Kidney epithelial cell (primary cell): ENCODE measurements around the gene MAP4K5. TPM values are rescaled to one million over a fixed set of nuclear protein-coding genes. Genes with fewer than 3 reads are reported as not detected.

Experiments used
- DNase-seq: peaks from one replicate; pipeline ENCODE4 v3.0.0-alpha.2; 2010; ENCODE audit warnings: low read depth
- H3K27me3 ChIP-seq: 2 replicates; pipeline ENCODE4 v1.6.0; 2011; ENCODE audit warnings: low read length; ENCODE audit not compliant: control insufficient read depth, insufficient read depth
- H3K36me3 ChIP-seq: 2 replicates; pipeline ENCODE4 v1.5.1; 2011; ENCODE audit warnings: low read length; ENCODE audit not compliant: control insufficient read depth, insufficient read depth
- H3K4me3 ChIP-seq: 2 replicates; pipeline ENCODE4 v1.5.1; 2011; ENCODE audit warnings: low read depth, mild to moderate bottlenecking, control low read depth, low read length
- total RNA-seq: library from RNA; depleted of rRNA; stranded (reverse); fragments of >200 nt; gene quantifications from 2 replicates; pipeline ENCODE4 v1.2.3, GENCODE V29; 2015
- TF ChIP-seq, protein P1 (sequence below): IDR thresholded peaks from 2 replicates; pipeline ENCODE4 v1.5.1; 2011; ENCODE audit warnings: mild to moderate bottlenecking, moderate library complexity, low read length, control low read depth, inconsistent platforms; ENCODE audit not compliant: insufficient read depth, poor library complexity, severe bottlenecking

The MAP4K5 gene
- total RNA-seq, 1 donor from 2014 or later, result 131 TPM

DNA sequence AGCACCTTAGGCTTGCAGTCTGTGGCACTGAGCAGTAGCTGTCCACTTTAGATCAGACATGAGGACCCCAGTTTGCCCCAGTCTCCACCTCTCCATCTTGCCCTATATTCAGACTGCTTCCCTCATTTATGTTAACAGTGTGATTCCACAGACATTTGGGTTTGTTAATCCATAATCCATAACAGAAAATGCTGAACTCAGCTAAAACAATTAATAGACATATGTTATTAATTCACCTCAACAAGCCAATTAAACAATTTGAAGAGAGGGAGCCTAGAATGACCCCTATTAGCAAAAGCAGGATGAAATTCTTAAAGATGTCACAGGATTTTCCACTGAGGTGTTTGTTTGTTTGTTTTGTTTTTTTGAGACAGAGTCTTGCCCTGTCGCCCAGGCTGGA, 144.8 kb downstream of the MAP4K5 start:
- TF ChIP-seq, protein P1, sequence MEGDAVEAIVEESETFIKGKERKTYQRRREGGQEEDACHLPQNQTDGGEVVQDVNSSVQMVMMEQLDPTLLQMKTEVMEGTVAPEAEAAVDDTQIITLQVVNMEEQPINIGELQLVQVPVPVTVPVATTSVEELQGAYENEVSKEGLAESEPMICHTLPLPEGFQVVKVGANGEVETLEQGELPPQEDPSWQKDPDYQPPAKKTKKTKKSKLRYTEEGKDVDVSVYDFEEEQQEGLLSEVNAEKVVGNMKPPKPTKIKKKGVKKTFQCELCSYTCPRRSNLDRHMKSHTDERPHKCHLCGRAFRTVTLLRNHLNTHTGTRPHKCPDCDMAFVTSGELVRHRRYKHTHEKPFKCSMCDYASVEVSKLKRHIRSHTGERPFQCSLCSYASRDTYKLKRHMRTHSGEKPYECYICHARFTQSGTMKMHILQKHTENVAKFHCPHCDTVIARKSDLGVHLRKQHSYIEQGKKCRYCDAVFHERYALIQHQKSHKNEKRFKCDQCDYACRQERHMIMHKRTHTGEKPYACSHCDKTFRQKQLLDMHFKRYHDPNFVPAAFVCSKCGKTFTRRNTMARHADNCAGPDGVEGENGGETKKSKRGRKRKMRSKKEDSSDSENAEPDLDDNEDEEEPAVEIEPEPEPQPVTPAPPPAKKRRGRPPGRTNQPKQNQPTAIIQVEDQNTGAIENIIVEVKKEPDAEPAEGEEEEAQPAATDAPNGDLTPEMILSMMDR, result no peak
- no peak overlapping the region for H3K4me3 ChIP-seq
- no peaks in the 10 kb centered on the region for H3K27me3 ChIP-seq
- no peaks in the 10 kb centered on the region for H3K36me3 ChIP-seq
- no peak for DNase-seq

DNA sequence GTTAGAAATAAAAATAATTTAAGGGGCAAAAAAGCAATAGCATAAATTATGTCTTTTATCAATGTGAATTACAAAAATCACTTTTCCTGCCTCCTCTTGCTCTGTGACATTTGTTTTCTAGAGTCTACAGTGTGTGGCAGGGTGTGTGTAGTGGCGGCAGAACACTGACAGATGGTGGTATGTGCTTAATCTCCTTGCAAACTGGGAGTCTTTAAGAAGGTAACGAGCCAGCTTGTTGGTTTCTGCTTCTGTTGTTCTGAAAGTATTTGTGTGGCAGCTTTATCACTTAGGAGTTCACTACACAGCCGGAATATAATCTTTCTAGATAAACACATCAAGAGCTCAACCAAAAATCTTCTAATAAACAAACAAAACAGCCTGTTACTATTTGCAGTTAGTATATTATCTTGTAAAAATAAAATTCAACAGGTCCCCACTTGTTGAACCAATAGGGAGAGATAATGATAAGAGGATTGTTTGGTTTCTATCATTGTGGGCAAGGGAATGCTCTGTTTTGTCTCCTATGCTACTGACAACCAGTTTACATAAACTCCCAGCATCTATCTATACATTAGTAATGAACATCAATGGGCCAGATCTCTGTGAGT, 148.6 kb downstream of the MAP4K5 start:
- DNase-seq, result no peak
- Histone ChIP-seq H3K27me3 (no peaks in the 10 kb centered on the region), H3K4me3 (no peak overlapping the region), H3K36me3 (no peaks in the 10 kb centered on the region)
- TF ChIP-seq, protein P1, result no peak

DNA sequence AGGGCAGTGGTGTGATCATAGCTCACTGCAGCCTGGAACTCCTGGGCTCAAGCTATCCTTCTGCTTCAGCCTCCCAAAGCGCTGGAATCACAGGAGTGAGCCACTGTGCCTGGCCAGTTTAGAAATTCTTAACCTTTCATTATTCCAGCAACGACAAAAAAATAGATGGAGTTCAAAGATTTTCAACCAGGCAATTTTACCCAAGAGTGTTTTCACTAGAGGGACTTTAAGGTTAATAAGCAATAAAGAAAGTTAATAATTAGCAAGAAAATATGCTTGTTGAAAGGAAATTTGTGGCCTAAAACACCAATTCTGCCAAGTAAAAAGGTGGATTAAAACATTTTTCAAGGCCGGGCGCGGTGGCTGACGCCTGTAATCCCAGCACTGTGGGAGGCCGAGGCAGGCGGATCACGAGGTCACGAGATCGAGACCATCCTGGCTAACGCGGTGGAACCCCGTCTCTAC, 150.5 kb downstream of the MAP4K5 start:
- peaks cover 1% of the 10 kb centered on the region for H3K36me3 ChIP-seq
- H3K27me3 ChIP-seq, result no peaks in the 10 kb centered on the region
- no peak overlapping the region for H3K4me3 ChIP-seq
- TF ChIP-seq, protein P1, result no peak
- DNase-seq, result peak; percentile 41

DNA sequence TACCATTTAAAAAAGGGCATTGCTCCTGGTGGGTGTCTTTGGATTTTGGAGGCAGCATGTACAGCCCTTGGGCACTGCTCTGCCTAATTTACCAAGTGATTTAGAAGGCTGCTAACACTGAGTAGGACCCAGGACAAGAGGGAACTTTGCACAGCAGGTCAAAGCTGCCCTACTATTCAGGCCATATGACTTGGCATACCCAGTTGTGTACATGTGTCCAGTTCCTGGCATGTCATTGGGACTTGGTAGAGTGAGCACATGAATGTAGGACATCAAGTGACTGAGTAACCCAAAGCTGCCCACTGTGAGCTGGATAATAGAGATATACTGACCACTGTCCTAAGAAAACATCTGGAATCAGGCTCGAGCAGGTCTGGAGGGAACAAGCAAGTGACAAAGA, 151.4 kb downstream of the MAP4K5 start:
- Histone ChIP-seq H3K36me3 (peaks cover 1% of the 10 kb centered on the region), H3K4me3 (no peak overlapping the region), H3K27me3 (no peaks in the 10 kb centered on the region)
- DNase-seq, result no peak
- TF ChIP-seq, protein P1, result no peak

DNA sequence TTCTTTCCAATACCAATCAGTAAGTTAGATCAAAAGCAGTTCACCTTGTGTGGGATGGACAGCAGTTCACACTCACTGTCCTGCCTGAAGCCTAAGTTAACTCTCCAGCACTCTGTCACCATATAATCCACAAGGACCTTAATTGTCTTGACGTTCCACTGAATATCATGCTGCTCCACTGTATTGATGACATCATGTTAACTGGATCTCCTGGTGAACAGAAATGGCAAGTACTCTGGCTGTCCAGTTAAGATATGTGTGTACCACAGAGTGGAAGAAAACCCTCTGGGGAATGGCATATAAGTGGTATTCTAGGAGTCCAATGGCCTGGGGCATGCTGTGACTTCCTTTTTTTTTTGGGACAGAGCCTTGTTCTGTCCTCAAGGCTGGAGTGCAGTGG, 151.9 kb downstream of the MAP4K5 start:
- H3K4me3 ChIP-seq, result no peak overlapping the region
- H3K27me3 ChIP-seq, result no peaks in the 10 kb centered on the region
- TF ChIP-seq, protein P1, result no peak
- DNase-seq, result no peak
- peaks cover 1% of the 10 kb centered on the region for H3K36me3 ChIP-seq

DNA sequence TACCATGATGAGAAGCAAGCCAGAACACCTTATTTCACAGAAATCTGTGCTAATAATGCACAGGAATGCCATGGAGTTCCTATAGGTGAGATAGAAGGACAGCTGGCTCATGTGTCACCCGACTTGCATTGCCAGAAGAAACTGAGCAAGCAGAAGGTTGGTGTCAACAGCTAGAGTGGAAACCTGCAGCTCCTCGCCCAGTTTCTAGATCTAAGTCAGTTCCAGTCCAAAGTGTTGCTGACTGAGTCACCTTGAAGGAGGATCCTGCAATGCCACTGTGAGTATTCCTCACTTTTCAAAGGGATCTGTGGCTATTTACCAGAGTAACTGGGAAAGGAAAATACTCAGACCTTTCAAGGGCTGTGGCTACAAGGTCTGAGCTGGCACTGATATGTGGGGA, 152.8 kb downstream of the MAP4K5 start:
- no peaks in the 10 kb centered on the region for H3K27me3 ChIP-seq
- no peak overlapping the region for H3K4me3 ChIP-seq
- DNase-seq, result no peak
- peaks cover 1% of the 10 kb centered on the region for H3K36me3 ChIP-seq
- TF ChIP-seq, protein P1, result no peak
